Muscle of leg (tissue), 11 donors: Measurements from ENCODE around the gene GPALPP1. TPM values are rescaled to one million over a fixed set of nuclear protein-coding genes. Genes with fewer than 3 reads are reported as not detected.
"Not testable (repeated sequence)": the region's sequence is repeated elsewhere in the genome, so short reads cannot be mapped to it uniquely, and the experiment has no call there.

ENCODE experiments used
- DNase-seq: peaks from one replicate; pipeline ENCODE4 v3.0.0; 2013
- H3K27ac ChIP-seq: one replicate; pipeline ENCODE4 v1.5.1; 2013; ENCODE audit warnings: mild to moderate bottlenecking, low read length, control low read depth
- H3K27me3 ChIP-seq: one replicate; pipeline ENCODE4 v1.6.1; 2013; ENCODE audit warnings: low read length; ENCODE audit not compliant: control insufficient read depth, insufficient read depth
- H3K36me3 ChIP-seq: one replicate; pipeline ENCODE4 v1.6.1; 2013; ENCODE audit warnings: low read length; ENCODE audit not compliant: control insufficient read depth, insufficient read depth
- H3K4me1 ChIP-seq: one replicate; pipeline ENCODE4 v1.6.1; 2013; ENCODE audit warnings: low read length; ENCODE audit not compliant: control insufficient read depth, insufficient read depth
- H3K4me3 ChIP-seq: one replicate; pipeline ENCODE4 v1.5.1; 2013; ENCODE audit warnings: low read length, control low read depth
- H3K9me3 ChIP-seq: replicated peaks from 2 replicates; pipeline ENCODE4 v1.6.1; 2013; ENCODE audit warnings: low read depth, low read length; ENCODE audit not compliant: control insufficient read depth
- WGBS: methylation state at CpG from one replicate; pipeline ENCODE4 v1.1.5; 2013; ENCODE audit warnings: missing lambda C conversion rate; ENCODE audit not compliant: insufficient coverage; 5-methylcytosine and 5-hydroxymethylcytosine counted together
- polyA plus RNA-seq, 8 donors: library from polyadenylated mRNA; unstranded; fragments of 120-200 nt; gene quantifications; one replicate each; pipeline versions ENCODE4 v1.2.1 to v1.2.3, GENCODE V29; 2013; ENCODE audit warnings: inconsistent platforms in 1 of 8, low replicate concordance in 1 of 8; ENCODE audit not compliant: insufficient read length in 8 of 8, insufficient read depth in 1 of 8
- total RNA-seq: library from RNA; stranded (reverse); fragments of 120-200 nt; gene quantifications from one replicate; pipeline ENCODE4 v1.2.4, GENCODE V29; 2013

The GPALPP1 gene
- total and polyA plus RNA-seq, 9 donors: 22.2 to 32.3 (median 28.0) TPM

DNA sequence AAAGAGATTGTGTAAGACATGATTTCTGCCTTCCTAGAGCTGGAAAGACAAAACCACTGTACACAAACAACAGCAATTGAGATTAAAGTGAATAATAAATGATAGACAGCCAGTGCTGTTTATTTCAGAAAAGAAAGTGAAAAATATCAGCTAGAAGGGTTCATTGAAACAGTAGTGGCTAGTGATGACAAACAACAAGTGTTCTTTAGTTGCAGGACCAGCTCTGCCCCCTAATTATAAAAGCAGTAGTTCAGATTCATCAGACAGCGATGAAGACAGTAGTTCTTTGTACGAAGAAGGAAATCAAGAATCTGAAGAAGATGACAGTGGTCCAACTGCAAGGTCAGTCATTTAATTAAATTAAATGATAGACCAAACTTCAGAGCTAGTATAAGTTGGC, 14.8 kb downstream of the GPALPP1 start:
- WGBS: no CpG with 5 or more reads among the region's 2 CpGs
- DNase-seq: no peak
- Histone ChIP-seq H3K27ac (no peak overlapping the region), H3K27me3 (no peaks in the 10 kb centered on the region), H3K9me3 (no peaks in the 10 kb centered on the region), H3K4me3 (no peak overlapping the region), H3K4me1 (no peaks in the 10 kb centered on the region), H3K36me3 (peaks cover 24% of the 10 kb centered on the region)

DNA sequence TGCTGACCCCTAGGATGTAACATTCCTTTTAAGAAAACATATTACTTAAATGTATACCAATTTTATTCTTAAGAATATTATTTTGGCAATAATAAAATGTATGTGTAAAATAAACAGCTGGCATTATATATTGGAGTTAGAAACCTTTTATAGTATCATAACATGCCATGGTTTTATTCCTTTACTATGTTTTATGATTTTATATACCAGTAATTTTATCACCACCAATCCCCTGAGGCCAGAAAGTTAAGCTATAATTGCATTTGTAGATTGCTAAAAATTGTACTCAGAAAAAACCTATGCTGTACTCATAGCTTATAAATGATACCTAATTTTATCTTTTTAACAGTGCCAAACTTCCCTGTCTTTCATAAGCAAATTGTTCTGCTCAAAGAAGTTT, 17.9 kb downstream of the GPALPP1 start:
- Histone ChIP-seq H3K27ac (no peak overlapping the region), H3K4me3 (no peak overlapping the region), H3K27me3 (no peaks in the 10 kb centered on the region), H3K4me1 (no peaks in the 10 kb centered on the region), H3K36me3 (peaks cover 40% of the 10 kb centered on the region), H3K9me3 (no peaks in the 10 kb centered on the region)
- DNase-seq: no peak

DNA sequence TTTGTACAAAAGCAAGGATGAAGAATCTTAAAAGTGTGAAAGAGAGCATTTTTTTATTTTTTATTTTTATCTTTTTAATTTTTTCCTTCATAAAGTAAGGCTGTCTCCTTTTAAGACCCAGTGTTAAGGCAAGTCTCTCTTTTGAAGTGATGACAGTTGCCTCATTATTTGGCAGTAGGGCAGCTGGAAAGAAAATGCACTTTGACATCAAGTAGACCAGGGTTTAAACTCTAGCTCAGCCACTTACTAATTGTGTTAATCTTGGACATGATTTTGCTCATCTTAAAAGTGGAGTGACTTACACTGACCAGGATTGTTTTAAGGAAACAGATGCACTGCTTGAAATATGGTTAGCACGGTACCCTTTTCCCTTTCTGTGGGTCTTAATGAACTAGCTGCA, 18.5 kb downstream of the GPALPP1 start:
- peaks cover 39% of the 10 kb centered on the region for H3K36me3 ChIP-seq
- H3K4me3 ChIP-seq: no peak overlapping the region
- no peak for DNase-seq

DNA sequence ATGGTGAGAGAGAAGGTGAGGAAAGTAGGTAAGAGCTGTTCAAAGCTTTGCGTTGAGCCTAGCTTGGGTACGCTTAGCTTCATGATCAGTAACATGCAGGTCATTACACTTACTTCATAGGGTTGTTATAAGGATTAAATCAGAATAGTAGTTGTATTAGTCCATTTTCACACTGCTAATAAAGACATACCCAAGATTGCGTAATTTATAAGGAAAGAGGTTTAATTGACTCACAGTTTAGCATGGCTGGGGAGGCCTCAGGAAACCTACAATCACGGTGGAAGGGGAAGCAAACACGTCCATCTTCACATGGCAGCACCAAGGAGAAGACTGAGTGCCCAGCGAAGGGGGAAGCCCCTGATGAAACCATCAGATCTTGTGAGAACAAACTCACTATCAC, 21.9 kb downstream of the GPALPP1 start:
- Histone ChIP-seq H3K27ac (no peak overlapping the region), H3K4me3 (no peak overlapping the region), H3K36me3 (peaks cover 36% of the 10 kb centered on the region), H3K9me3 (no peaks in the 10 kb centered on the region), H3K27me3 (no peaks in the 10 kb centered on the region), H3K4me1 (no peaks in the 10 kb centered on the region)
- no peak for DNase-seq
- WGBS: no CpG with 5 or more reads among the region's 6 CpGs

More for the DNA sequence above, 18.5 kb downstream of the GPALPP1 start:
- H3K9me3 ChIP-seq: no peaks in the 10 kb centered on the region
- WGBS: no CpG with 5 or more reads among the region's 1 CpG
- no peaks in the 10 kb centered on the region for H3K27me3 ChIP-seq
- H3K4me1 ChIP-seq: no peaks in the 10 kb centered on the region
- H3K27ac ChIP-seq: no peak overlapping the region

DNA sequence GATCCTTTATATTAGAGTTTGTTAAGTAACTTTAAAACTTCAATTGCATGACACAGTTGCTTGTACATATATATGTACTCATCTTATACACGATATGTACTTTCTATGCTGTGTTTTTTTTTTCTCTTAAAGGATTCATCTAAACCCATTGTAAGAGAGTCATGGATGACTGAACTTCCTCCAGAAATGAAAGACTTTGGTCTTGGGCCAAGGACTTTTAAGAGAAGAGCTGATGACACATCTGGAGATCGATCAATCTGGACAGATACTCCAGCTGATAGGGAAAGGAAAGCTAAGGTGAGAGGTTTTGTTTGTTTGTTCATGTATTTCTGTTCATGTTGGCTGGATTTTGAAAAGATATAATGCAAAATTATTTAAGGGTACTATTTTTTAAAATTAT, 26.0 kb downstream of the GPALPP1 start:
- no peaks in the 10 kb centered on the region for H3K4me1 ChIP-seq
- H3K36me3 ChIP-seq: peaks cover 34% of the 10 kb centered on the region
- H3K9me3 ChIP-seq: no peaks in the 10 kb centered on the region
- no peak overlapping the region for H3K27ac ChIP-seq
- no CpG with 5 or more reads among the region's 2 CpGs for WGBS
- no peak overlapping the region for H3K4me3 ChIP-seq
- no peak for DNase-seq
- no peaks in the 10 kb centered on the region for H3K27me3 ChIP-seq

DNA sequence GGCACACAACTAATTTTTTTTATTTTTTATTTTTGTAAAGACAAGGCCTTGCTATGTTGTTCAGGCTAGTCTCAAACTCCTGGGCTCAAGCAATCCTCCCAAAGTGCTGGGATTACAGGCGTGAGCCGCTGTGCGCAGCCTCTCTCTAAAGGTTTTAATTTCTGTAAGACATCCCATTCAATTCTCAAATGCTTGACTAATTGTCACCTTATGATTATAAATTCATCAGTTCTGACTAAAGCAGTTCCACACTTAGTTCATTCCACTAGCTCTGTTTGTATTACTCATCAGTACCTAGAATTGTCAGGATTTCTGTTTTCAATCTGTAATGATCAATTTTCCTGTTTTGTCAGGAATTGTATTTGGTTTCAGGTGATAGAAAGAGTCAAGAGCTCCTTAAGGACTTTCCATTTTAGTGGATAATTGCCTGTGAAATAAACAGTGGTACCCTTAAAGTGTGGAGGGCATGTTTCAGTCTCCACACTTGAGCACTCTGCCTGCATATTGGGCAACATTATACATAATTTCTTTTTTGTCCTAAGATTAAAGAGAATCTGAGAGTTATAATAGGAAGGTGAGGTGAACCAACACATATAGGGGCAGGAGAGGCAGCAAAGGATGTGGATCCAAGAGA, 27.6 kb downstream of the GPALPP1 start:
- Histone ChIP-seq H3K27me3 (no peaks in the 10 kb centered on the region), H3K27ac (no peak overlapping the region), H3K9me3 (no peaks in the 10 kb centered on the region), H3K4me3 (no peak overlapping the region), H3K4me1 (no peaks in the 10 kb centered on the region), H3K36me3 (peaks cover 22% of the 10 kb centered on the region)
- WGBS: 100% methylated on average over 3 of the region's 3 CpGs
- no peak for DNase-seq

- not testable (repeated sequence) for H3K27ac ChIP-seq, H3K4me1 ChIP-seq, H3K9me3 ChIP-seq, DNase-seq, H3K27me3 ChIP-seq, H3K4me3 ChIP-seq
- no CpG with 5 or more reads among the region's 7 CpGs for WGBS
- H3K36me3 ChIP-seq: peaks cover 25% of the 10 kb centered on the region
Measured at GRCh38 chr13:45019981-45020380, 30.6 kb downstream of the GPALPP1 start.

DNA sequence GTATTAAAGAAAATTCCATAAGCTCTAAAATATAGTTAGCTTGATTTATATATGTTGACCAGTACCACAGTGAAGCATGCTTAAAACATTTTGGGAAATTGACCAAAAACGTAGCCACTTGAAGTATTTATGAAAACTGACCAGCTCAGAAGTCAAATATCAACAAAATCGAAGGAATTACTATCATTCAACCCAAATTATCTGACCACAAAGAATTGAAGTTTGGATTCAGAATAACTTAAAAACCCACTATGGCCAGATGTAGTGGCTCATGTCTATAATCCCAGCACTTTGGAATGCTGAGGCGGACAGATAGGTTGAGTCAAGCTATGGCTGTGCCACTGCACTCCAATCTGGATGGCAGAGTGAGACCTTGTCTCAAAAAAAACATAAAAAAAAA, 31.9 kb downstream of the GPALPP1 start:
- WGBS: no CpG with 5 or more reads among the region's 3 CpGs
- no peaks in the 10 kb centered on the region for H3K4me1 ChIP-seq
- H3K27ac ChIP-seq: no peak overlapping the region
- H3K36me3 ChIP-seq: peaks cover 19% of the 10 kb centered on the region
- no peak for DNase-seq
- H3K27me3 ChIP-seq: no peaks in the 10 kb centered on the region
- no peaks in the 10 kb centered on the region for H3K9me3 ChIP-seq
- H3K4me3 ChIP-seq: no peak overlapping the region

DNA sequence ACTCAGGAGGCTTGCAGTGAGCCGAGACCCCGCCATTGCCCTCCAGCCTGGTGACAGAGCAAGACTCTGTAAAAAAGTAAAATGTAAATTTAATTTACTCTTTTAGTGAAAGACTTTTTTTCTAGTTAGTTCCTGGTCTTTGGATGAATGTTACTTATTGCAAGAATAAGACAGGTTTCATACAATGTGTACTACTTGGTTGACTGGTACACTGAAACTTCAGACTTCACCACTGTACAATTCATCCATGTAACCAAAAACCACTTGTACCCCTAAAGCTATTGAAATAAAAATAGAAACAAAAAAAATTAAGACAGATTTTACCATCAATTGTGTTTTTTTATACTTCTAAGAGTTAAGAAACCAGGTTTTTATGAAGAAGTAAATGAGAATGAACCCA, 35.5 kb downstream of the GPALPP1 start:
- Histone ChIP-seq H3K27me3 (no peaks in the 10 kb centered on the region), H3K36me3 (peaks cover 15% of the 10 kb centered on the region), H3K4me3 (no peak overlapping the region), H3K27ac (no peak overlapping the region), H3K9me3 (no peaks in the 10 kb centered on the region), H3K4me1 (no peaks in the 10 kb centered on the region)
- 100% methylated on average over 1 of the region's 2 CpGs for WGBS
- no peak for DNase-seq

- H3K9me3 ChIP-seq: no peaks in the 10 kb centered on the region
- H3K36me3 ChIP-seq: peaks cover 15% of the 10 kb centered on the region
- H3K27me3 ChIP-seq: no peaks in the 10 kb centered on the region
- DNase-seq: no peak
- no peak overlapping the region for H3K27ac ChIP-seq
- H3K4me3 ChIP-seq: no peak overlapping the region
- H3K4me1 ChIP-seq: no peaks in the 10 kb centered on the region
- 100% methylated on average over 2 of the region's 2 CpGs for WGBS
Measured at GRCh38 chr13:45034342-45034741, 45.0 kb downstream of the GPALPP1 start.

- H3K27me3 ChIP-seq: no peaks in the 10 kb centered on the region
- H3K4me3 ChIP-seq: no peak overlapping the region
- H3K27ac ChIP-seq: no peak overlapping the region
- no peaks in the 10 kb centered on the region for H3K4me1 ChIP-seq
- no peaks in the 10 kb centered on the region for H3K9me3 ChIP-seq
- no peak for DNase-seq
- H3K36me3 ChIP-seq: peaks cover 15% of the 10 kb centered on the region
Measured at GRCh38 chr13:45036206-45036605, 46.9 kb downstream of the GPALPP1 start.
